ENCODE data around the gene PRR11.
A peak's percentile ranks its signal among the peaks of the same experiment; 100 is the strongest.

Gene PRR11

GRCh38 chr17:59139939-59140338, 15.6 kb upstream of the PRR11 start:
- no peak for TF ChIP-seq CTCF (IDR thresholded peaks at IDR 0.05; ENCODE audit: low read depth, low read length)
- DNase-seq (ENCODE audit: low read depth in 2 of 2), result no peak
- no peak overlapping the region for H3K4me3 ChIP-seq (replicated peaks in 1 of 2; ENCODE audit: low read depth in 2 of 2, low read length in 2 of 2)

- DNase-seq (ENCODE audit: low read depth in 2 of 2), result no peak
- no peak for TF ChIP-seq CTCF (IDR thresholded peaks at IDR 0.05; ENCODE audit: low read depth, low read length)
- H3K4me3 ChIP-seq (replicated peaks in 1 of 2; ENCODE audit: low read depth in 2 of 2, low read length in 2 of 2), result no peak overlapping the region
These were observed 13.7 kb upstream of the PRR11 start for GRCh38 chr17:59141860-59142259.

- TF ChIP-seq CTCF (IDR thresholded peaks at IDR 0.05; ENCODE audit: low read depth, low read length), result no peak
- no peak for DNase-seq (ENCODE audit: low read depth in 2 of 2)
- H3K4me3 ChIP-seq (replicated peaks in 1 of 2; ENCODE audit: low read depth in 2 of 2, low read length in 2 of 2), result no peak overlapping the region
These were observed 9.9 kb upstream of the PRR11 start for GRCh38 chr17:59145571-59146096.

GRCh38 chr17:59149051-59149450, 6.5 kb upstream of the PRR11 start:
- H3K4me3 ChIP-seq (replicated peaks in 1 of 2; ENCODE audit: low read depth in 2 of 2, low read length in 2 of 2), result no peak overlapping the region
- TF ChIP-seq CTCF (IDR thresholded peaks at IDR 0.05; ENCODE audit: low read depth, low read length), result no peak
- DNase-seq (ENCODE audit: low read depth in 2 of 2), result peak; percentile 15 to 17

- DNase-seq (ENCODE audit: low read depth in 2 of 2), result no peak
- no peak for TF ChIP-seq CTCF (IDR thresholded peaks at IDR 0.05; ENCODE audit: low read depth, low read length)
- no peak overlapping the region for H3K4me3 ChIP-seq (replicated peaks in 1 of 2; ENCODE audit: low read depth in 2 of 2, low read length in 2 of 2)
These were observed 5.6 kb upstream of the PRR11 start for GRCh38 chr17:59149841-59150511.

GRCh38 chr17:59151006-59151405, 4.5 kb upstream of the PRR11 start:
- no peak for TF ChIP-seq CTCF (IDR thresholded peaks at IDR 0.05; ENCODE audit: low read depth, low read length)
- peak in 1 of 2 donors; percentile 16 for DNase-seq (ENCODE audit: low read depth in 2 of 2)
- H3K4me3 ChIP-seq (replicated peaks in 1 of 2; ENCODE audit: low read depth in 2 of 2, low read length in 2 of 2), result no peak overlapping the region

GRCh38 chr17:59151591-59151990, 4.0 kb upstream of the PRR11 start:
- H3K4me3 ChIP-seq (replicated peaks in 1 of 2; ENCODE audit: low read depth in 2 of 2, low read length in 2 of 2), result no peak overlapping the region
- TF ChIP-seq CTCF (IDR thresholded peaks at IDR 0.05; ENCODE audit: low read depth, low read length), result no peak
- DNase-seq (ENCODE audit: low read depth in 2 of 2), result peak; percentile 30 to 50
